PC-3 (cell line): ENCODE data around the gene VEGFB.

ENCODE experiments used
- CTCF ChIP-seq: fragments of 300-600 bp; sonication (generic); conservative IDR thresholded peaks from 2 replicates; pipeline ENCODE4 v1.5.1; 2017; ENCODE audit warnings: antibody characterized with exemption, low read depth, mild to moderate bottlenecking, low read length
- EZH2 ChIP-seq: fragments of 300-600 bp; sonication (generic); IDR thresholded peaks from one replicate; pipeline ENCODE4 v1.6.1; 2017; ENCODE audit warnings: antibody characterized with exemption, mild to moderate bottlenecking, low read length; ENCODE audit not compliant: unreplicated experiment
- EZH2phosphoT487 ChIP-seq: fragments of 300-600 bp; sonication (generic); IDR thresholded peaks from 2 replicates; pipeline ENCODE4 v1.6.1; 2018; ENCODE audit warnings: mild to moderate bottlenecking, antibody characterized with exemption, low read length, borderline replicate concordance

- TF ChIP-seq CTCF = no peak
- TF ChIP-seq EZH2phosphoT487 = no peak
- TF ChIP-seq EZH2 = no peak
These were observed 24.9 kb upstream of the VEGFB start for GRCh38 chr11:64209563-64209843.
